Stimulated activated CD4-positive, alpha-beta T cell treated with anti-CD3 and anti-CD28 coated beads, Interleukin-4, amount 100 ng/mL, for 48 hours (primary cell): ENCODE measurements around the gene ABCA5.

Experiments used
- DNase-seq, 2 donors: peaks; one replicate each; pipeline ENCODE4 v3.0.0-alpha.2; 2020; ENCODE audit warnings: low read depth in 2 of 2

Gene ABCA5

GRCh38 chr17:69254187-69254586, 72.7 kb downstream of the ABCA5 start:
- DNase-seq = no peak

- DNase-seq = no peak
Observed at GRCh38 chr17:69250641-69251040, 76.3 kb downstream of the ABCA5 start.

GRCh38 chr17:69246726-69247375, 80.1 kb downstream of the ABCA5 start:
- no peak for DNase-seq

DNA sequence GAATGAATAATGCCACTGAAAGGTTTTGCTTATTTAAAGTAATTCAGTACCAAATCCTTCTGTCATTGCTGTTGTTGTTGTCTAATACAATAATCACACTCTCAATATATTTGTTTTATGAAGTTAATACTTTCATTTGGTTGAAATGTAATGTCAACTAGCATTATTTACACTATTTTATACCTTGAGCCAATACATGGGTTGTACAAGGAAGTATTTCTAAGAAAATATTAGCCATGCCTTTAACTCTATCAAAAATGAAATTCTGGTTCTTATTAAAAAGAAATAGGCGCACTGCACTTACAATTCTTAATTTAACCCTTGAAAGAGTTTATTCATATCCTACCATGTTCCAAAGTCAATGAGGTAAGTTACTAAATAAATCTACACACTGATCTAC, 80.7 kb downstream of the ABCA5 start:
- no peak for DNase-seq

DNA sequence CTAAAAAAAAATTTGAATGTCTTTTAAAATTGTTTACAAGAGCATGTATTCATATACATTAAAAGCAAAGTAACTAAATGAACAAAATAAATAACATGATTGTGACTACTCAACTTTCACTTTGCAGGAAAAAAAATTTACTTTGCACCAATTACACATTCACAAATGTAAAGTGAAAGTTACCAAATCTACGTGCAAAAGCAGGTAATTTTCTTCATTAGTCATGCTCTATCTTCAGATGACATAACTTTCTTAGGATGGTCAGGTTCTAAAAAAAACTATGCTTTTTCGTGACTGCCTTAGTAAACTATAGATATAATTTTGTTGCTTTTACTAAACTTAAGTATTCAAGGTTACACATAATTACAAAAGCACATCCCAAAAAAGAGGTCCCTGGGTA, 81.3 kb downstream of the ABCA5 start:
- DNase-seq = no peak

GRCh38 chr17:69239611-69240600, 87.0 kb downstream of the ABCA5 start:
- no peak for DNase-seq

GRCh38 chr17:69236946-69237345, 90.0 kb downstream of the ABCA5 start:
- no peak for DNase-seq

DNA sequence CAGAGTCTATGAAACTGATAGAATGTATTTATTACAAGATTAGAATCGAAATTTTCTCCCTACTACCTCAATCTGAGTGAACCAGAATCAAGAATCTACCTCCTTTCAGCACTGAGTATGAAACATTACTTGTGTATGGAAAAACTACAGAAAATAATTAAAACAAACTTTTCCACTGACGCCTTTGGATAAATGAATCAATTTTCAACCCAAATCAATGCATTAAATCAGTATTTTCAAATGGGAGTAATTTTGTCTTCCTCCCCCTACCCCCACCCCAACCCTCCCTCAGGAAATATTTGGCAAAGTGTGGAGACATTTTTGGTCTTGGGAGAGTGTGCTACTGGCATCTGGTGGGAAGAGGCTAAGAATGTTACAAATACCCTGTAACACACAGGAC, 90.5 kb downstream of the ABCA5 start:
- DNase-seq = no peak

- DNase-seq = peak; percentile 54 to 65
Observed at GRCh38 chr17:69235338-69236058, 91.4 kb downstream of the ABCA5 start.

- DNase-seq = no peak
Observed at GRCh38 chr17:69232650-69233049, 94.3 kb downstream of the ABCA5 start.

DNA sequence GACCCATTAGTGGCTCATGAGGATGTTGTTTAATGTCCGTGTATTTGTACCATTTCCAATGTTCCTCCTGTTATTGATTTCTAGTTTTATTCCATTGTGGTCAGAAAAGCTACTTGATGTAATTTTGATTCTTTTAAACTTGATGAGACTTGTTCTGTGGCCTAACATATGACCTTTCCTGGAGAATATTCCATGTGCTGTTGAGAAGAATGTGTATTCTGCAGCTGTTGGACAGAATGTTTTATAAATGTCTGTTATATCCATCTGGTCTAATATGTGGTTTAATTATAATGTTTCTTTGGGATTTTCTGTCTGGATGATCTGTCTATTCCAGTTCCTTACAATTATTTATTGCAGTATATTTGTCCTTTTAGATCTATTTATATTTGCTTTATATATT, 95.4 kb downstream of the ABCA5 start:
- no peak for DNase-seq

- DNase-seq = no peak
Observed at GRCh38 chr17:69230939-69231338, 96.0 kb downstream of the ABCA5 start.

DNA sequence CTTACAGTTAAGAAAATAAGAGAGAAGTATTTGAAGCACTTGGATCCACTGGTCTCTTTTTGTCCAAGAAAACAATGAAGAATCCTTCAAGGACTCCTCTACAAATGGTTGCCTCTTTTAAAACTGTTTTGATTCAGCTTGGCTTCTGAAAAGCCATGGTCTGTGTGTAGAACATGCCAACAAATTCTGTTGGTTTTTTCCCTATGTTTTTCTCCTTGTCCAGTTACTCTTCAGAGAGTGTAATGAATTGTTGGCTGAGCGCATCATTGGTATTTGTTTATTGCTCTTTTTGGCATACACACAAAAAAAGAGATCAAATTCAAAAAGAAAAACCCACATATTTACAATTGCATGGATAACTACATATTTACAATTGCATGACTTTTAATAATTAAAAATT, 98.4 kb downstream of the ABCA5 start, which contains the start of gene ABCA10:
ABCA10 (minus strand) TSS at position 249 of the 400 bp plus-strand sequence. CDS start 3,466 bp downstream, outside the sequence.
- no peak for DNase-seq

DNA sequence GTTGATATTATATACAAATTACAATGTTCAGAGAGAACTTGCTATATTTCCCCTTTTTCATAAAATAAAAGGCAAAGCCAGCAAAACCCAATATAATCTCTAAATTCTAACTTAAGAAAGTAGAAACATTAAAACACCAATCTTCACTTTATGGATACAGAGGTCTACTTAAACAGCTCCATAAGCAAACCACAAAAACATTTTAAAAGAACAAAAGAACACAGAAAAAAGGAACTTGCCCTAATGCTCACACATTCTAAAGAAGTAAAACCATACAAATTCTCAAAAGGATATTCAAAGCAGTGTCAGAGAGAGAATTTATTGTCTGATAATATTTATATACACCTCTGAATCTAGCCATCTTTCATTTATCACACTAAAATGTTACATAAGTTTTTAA, 98.9 kb downstream of the ABCA5 start:
- no peak for DNase-seq

DNA sequence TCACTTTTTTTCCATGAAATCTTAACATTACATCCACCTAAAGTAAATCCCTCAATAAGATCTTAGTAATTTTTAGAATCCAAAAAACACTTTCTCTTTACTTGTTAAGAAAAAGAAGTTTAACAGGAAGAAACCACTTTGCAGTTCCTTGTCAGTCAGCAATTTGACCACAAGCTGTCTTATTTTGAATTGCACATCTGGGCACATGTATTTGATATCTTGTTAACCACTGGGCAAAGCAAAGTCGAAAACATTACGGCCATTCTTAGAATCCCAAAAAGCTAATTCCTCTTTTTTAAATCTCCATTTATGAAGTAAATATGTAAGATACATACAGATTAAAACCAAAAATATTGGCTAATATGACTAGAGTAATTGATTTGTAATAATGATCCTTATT, 99.4 kb downstream of the ABCA5 start:
- no peak for DNase-seq

DNA sequence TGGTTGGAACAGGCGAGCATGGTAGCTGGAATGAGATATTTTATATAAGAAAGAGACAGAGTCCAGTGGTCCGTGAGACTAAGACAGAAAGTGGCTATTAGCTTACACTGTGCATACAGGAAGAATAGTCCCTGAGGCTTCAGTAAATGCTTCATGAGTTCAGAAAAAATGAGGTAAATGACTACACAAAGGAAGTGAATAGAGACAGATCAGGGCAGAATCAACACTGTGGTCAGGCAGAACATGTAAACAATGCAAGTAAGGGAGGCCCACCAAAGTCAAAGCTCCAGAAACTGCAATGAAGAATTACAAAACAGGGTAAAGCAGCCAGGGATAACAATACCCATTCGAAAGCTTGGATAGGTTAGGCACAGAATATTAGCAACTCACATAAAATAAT, 103.1 kb downstream of the ABCA5 start:
- DNase-seq = no peak

- DNase-seq = no peak
Observed at GRCh38 chr17:69222707-69223258, 104.2 kb downstream of the ABCA5 start.

DNA sequence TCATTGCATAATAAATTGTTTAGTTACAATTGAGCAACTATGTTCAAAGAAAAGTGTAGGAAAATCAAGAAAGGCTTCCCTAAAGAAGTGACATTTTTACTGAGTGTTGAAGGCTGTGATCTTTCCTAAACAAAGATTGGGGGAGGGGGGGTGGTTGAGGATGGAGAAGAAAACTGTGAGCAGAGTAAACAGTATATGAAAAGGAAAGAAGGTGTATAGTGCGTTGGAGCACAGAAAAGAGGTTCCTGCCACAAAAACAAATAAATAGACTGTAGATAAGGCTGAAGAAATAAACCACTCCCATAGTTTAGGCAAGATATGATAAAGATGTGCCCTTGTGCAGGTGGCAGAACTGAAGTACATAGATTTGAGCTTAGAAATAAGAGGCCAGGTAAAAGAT, 106.8 kb downstream of the ABCA5 start:
- DNase-seq = no peak

GRCh38 chr17:69218986-69219385, 107.9 kb downstream of the ABCA5 start:
- no peak for DNase-seq

DNA sequence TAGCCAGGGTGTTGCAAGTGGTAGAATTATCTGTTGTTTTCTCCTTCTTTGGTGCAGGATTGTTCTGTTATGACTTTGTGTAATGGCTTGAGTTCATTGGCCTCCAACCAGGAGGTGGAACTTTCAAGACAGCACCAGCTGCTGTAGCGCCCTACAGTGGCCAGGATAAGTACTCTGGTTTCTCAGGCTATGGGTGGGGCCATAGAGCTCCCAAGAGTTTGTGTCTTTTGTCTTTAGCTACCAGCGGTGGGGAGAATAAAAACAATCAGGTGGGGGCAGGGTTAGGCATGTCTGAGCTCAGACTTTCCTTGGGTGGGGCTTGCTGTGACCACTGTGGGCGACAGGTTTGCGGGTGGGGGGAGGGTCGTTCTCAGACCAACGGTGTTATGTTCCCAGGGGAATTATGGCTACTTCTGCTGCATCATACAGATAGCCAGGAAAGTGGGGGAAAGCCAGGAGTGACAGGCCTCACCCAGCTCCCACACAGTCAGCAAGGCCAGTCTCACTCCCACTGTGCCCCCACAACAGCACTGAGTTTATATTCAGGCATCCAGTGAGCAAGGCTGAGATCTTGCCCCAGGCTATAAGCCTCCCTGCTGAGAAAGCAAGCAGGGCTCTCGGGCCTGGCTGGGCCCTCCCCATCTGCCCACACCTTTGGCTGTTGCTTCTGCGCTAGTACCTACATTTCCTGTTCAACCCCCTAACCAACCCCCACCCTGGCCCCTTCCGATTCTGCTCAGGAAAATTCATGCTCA, 113.7 kb downstream of the ABCA5 start:
- DNase-seq = no peak

GRCh38 chr17:69208640-69209039, 118.3 kb downstream of the ABCA5 start:
- DNase-seq = no peak
